Keratinocyte (primary cell): ENCODE data around the gene CFAP69.

Experiments
- EZH2 ChIP-seq: IDR thresholded peaks from one replicate; pipeline ENCODE4 v1.6.1; 2012; ENCODE audit warnings: inconsistent platforms, mild to moderate bottlenecking, low read length, moderate library complexity
- TF ChIP-seq, protein P1 (sequence below), 3 experiments: IDR thresholded peaks in 1 of 3; conservative IDR thresholded peaks in 1 of 3; optimal IDR thresholded peaks in 1 of 3; 2 replicates in 2 of 3; 3 replicates in 1 of 3; pipeline versions ENCODE3 to v1.5.1; 2011; ENCODE audit warnings: low read length in 3 of 3, mild to moderate bottlenecking in 3 of 3, moderate library complexity in 2 of 3, control low read depth in 1 of 3, inconsistent platforms in 1 of 3; ENCODE audit not compliant: insufficient read depth in 2 of 3; ENCODE audit errors: extremely low read depth in 1 of 3

DNA sequence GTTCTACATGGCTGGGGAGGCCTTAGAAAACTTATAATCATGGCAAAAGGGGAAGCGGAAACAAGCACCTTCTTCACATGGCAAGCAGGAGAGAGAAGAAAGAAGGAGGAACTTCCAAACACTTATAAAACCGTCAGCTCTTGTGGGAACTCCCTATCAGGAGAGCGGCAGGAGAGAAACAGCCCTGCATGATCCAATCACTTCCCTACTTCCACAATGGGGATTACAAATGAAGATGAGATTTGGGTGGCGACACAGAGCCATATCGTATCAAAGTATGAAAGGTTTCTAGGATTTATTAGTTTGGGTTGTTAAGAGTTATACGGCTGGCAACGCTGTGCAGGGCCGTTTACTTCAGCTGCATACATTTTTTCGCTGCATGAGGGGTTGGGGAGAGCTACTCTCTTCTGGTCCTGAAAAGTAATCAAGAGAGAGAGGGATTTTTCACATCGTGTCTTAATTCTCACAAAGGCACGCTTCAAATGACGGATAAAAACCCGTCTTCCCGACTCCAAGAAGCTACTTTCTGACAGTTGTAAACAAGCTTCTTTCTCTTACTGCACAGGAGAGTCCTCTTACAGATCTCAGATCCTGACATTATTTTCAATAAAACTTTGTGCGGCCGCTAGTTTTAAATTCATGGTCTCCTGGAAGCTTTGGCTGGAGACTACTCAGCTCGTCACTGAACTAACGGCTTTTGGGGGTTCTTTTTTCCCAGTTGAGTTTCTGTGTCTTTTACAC, 100.8 kb downstream of the CFAP69 start:
- TF ChIP-seq, protein P1, sequence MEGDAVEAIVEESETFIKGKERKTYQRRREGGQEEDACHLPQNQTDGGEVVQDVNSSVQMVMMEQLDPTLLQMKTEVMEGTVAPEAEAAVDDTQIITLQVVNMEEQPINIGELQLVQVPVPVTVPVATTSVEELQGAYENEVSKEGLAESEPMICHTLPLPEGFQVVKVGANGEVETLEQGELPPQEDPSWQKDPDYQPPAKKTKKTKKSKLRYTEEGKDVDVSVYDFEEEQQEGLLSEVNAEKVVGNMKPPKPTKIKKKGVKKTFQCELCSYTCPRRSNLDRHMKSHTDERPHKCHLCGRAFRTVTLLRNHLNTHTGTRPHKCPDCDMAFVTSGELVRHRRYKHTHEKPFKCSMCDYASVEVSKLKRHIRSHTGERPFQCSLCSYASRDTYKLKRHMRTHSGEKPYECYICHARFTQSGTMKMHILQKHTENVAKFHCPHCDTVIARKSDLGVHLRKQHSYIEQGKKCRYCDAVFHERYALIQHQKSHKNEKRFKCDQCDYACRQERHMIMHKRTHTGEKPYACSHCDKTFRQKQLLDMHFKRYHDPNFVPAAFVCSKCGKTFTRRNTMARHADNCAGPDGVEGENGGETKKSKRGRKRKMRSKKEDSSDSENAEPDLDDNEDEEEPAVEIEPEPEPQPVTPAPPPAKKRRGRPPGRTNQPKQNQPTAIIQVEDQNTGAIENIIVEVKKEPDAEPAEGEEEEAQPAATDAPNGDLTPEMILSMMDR (optimal IDR thresholded peaks at IDR 0.05 in 1 of 3, IDR thresholded peaks at IDR 0.05 in 1 of 3, conservative IDR thresholded peaks at IDR 0.05 in 1 of 3; ENCODE audit: extremely low read depth in 1 of 3, insufficient read depth in 2 of 3, low read length in 3 of 3), result no peak
- no peak for TF ChIP-seq EZH2
